ENCODE measurements around the gene GABBR2.
A peak's percentile ranks its signal among the peaks of the same experiment; 100 is the strongest.

The GABBR2 gene

GRCh38 chr9:98720402-98720801, 11.7 kb upstream of the GABBR2 start:
- no peak for DNase-seq

- no peak for DNase-seq
Observed at GRCh38 chr9:98719055-98719454, 10.3 kb upstream of the GABBR2 start.

GRCh38 chr9:98714833-98715232, 6.1 kb upstream of the GABBR2 start:
- no peak for DNase-seq

GRCh38 chr9:98712987-98713386, 4.3 kb upstream of the GABBR2 start:
- DNase-seq: no peak

DNA sequence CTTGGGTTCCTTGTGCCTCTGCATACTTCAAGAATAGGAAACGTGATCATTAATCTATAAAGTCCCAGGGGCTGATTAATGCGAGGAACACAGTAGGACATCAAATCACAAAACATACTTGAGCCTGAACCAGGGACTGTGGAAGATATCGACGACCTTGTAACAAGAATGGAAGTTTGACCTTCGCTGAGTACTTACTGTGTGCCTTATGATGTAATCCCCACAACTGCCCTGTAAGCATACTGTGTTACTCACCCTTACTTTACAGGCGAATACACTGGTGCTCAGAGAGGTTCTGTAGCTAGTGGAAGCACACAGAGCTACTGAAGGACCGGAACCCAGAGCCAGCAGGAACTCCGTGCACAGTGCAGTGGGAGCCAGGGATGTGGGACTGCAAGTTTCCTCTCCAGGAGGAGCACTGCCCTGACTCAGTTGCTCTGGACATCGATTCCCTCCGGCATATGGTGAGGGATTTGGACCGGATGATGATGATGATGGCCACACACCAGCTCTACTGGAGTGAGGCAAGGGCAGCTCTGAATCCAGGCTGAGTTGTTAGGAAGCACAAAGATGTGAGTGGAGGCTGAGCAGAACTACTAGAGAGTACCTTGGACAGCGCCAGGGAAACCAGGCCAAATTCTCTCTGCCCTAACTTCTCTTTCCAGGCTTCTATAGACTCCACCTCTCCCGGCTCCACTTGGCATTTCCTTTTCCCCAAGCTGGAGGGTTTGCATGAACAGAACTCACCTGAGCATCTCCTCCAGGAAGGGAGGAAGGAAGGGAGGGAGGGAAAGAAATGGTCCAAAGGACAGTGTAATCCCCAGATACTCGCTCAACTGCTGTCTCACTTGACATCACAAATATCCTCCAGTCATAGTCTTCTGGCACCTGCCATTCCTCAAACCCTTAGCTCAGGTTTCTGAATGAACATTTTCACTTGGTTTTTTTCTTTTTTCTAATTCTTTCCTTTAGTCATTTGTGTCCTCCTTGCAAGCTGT, 1.5 kb upstream of the GABBR2 start:
- no peak for DNase-seq

DNA sequence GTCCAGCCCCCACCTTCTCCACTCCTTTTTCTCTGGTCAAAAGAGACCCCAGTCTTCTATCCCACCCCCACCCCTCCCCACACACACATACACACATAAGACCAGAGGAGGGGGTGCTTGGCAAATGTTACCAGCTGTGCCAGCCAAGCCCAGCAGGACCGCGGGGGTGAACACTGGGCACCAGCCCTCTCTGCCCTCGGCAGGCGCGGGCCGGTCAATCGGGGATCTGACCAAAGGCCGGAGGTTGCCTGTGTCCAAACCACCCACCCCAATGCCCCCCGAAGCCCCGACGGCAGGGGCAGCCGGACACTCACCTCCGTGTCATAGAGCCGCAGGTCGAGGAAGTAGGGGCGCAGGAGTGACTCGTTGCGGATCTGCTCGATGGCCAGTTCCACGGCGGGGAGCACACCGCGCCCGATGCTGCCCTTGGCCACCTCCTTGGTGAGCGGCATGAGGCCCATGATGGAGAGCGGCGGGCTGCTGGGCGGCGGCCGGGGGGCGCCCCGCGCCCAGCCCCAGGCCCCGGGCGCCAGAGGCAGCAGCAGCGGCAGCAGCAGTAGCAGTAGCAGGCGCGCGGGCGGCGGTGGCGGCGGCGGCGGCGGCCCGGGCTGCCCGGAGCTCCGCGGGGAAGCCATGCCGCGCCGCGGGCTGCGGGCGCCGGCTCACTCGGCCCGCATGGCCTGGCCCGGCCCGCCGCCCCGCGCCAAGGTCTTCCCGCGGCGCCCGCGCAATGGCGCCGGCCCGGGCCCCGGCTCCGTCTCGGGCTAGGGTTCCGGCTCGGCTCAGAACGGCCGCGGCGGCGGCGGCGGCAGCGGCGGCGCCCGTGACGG, 417 bp downstream of the GABBR2 start:
- DNase-seq: peak; percentile 44

DNA sequence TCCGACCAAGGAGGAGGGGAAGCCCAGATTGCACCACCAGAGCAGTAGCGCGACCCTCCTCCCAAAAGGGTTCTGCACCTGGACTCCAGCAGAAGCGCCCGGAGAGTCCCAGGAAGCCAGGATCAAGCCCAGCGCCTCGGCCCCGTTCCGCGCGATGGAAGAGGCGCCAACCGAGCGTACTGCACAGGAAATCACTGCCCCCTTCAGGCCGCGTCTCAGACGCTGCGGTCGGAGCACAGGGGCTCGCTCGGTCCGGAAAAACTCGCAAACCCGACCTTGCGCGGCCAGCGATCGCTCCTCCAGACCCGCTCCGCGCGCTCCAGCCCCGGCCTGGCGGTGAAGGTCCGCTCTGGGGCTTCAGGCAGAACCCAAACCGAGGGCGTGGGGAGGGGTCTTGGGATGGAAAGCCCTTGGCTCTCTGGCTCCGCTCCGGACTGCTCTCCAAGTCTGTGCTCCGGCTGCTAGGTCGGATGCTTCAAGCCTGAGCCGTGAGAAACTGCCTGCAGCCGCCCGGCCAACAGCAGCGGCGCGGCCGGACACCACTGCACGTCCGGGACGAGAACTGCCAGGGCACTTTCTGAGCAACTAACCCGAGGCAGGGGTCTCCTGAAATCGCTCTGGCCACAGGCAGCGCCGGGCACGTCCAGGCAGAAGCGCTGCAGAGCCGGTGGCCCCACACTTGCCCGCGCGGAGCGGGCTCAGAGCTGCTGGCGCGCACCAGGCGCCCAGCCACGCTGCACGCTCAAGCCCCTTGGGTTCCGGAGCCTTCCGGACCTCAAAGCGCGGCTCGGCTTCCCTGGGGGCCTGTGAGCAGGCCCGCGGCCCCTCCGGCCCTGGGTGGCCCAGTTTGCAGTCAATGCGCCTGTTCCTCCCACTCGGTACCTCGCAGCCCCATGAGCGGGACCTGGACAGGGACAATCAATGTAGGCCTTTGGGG, 1.3 kb downstream of the GABBR2 start:
- peak; percentile 60 for DNase-seq

DNA sequence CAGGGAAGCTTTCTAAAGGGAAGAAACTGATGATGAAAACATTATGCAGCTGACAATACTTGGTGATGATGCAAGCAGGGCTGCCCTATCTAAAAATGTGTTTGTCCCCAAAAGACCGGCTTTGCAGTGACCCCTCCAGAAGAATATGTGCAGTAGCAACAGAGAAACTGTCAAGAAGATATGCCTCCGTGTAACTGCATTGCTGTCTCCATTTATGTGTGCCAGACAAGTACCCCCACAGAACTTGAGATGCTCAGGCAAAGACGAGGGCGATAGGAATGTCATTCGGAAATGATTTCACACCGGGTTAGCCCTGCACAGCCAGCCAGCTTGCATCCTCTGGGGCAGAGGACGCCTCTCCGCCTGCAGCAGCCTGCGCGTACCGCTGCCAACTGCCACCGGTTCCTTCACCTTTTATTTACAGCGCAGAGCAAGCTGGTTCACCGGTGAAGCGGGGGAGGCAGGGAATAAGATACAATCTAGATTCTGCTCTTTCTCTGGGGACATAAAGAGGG, 2.0 kb downstream of the GABBR2 start:
- DNase-seq: no peak

DNA sequence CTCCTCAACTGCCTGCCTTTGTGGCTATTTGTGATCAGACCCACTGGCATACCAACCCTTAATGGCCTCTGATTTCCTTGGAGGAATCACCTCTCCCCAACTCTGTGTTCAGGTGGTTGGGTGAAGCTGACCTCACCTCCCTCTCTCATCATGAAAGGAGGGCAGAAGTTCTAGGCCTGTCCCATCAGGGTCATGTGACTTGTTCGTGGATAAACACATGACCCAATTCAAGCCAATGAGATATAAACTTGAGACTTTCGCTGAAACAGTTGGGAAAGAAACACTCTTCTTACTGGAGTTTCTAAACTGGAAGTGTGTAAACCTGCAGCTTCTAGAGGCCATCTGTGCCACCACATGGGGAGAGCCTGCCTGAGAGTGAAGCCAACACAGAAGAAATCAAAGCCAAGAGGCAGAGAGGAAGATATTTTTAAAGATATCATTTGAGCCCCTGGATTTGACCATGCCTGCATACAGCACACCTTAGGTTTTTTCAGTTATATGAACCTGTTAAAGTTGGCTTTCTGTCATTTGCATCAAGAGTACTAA, 5.8 kb downstream of the GABBR2 start:
- DNase-seq: no peak

DNA sequence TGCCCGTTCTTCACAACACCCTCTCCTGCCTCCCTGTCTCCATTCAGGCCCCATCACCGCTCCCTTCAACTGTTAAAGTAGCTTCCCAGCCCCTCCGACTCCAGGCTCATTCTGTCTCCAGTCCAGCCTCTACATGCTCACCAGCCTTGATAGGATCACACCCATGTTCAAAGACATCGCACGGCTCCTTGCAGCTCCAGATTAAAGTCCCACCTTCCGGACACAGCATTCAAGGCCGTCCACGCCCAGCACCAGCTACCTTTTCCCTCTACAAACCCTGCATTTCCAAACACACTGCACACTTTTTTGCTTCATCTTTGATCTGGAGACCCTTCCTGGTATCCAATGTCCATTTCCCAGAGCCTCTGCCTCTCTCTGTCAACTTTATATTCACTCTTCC, 6.4 kb downstream of the GABBR2 start:
- DNase-seq: no peak

- DNase-seq: no peak
Observed at GRCh38 chr9:98701576-98701975, 7.2 kb downstream of the GABBR2 start.

DNA sequence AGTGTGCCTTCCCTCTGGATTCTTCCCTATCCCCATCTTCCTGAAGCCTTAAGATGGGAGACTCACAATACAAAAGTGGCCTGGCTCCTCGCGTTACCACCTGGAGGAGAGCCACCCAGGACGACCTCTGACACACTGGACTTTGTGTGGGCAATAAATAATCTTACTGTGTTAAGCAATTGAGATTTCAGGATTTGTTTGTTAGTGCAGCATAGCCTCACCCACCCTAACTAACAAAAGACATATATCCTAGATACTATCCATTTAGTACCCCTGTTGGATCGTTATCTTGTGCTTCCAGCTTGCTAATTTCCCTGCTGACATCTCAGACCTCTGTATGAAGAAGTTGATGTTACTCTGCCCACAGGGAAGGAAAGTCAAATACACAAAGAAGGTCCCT, 7.9 kb downstream of the GABBR2 start:
- no peak for DNase-seq

DNA sequence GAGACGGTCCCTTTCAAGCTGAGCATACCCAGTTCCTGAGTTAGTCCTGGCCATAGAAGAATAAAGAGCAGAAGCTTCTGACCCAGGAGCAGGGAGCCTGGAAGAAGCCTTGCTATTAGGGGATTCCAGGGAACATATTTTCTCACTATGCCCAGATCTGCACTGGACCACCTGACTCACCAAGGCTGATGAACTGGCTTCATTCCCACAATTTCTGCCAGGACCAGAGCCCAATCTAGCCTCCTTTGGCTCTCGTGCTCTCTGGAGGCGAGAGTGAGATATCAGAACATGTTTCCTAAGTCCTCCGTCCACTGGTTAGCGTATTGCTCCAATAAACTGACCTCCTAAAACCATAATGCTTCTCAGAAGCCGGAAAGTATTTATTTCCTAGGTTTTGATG, 9.9 kb downstream of the GABBR2 start:
- no peak for DNase-seq

GRCh38 chr9:98694943-98695342, 13.8 kb downstream of the GABBR2 start:
- no peak for DNase-seq

DNA sequence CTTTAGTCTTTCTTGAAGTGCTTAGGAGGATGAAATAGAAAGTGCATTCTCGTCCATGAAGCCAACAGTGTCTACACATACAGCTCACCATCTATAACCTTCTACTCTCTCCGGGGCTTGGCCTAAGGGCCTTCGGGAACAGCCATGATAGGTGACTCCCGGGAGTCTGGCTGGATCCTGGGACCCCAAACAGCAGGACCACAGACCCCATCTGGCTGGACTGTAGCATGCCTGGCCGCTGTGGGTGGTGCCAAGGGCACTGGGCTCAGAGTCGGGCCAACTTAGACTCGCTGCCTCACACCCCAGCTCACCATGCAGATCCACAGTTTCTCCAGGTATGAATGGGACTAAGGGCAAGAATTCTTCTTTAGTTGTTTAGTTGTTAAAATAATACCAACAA, 16.3 kb downstream of the GABBR2 start:
- DNase-seq: no peak

- DNase-seq: no peak
Observed at GRCh38 chr9:98691890-98692289, 16.8 kb downstream of the GABBR2 start.

- no peak for DNase-seq
Observed at GRCh38 chr9:98690686-98691085, 18.0 kb downstream of the GABBR2 start.

GRCh38 chr9:98688710-98689495, 19.8 kb downstream of the GABBR2 start:
- no peak for DNase-seq

DNA sequence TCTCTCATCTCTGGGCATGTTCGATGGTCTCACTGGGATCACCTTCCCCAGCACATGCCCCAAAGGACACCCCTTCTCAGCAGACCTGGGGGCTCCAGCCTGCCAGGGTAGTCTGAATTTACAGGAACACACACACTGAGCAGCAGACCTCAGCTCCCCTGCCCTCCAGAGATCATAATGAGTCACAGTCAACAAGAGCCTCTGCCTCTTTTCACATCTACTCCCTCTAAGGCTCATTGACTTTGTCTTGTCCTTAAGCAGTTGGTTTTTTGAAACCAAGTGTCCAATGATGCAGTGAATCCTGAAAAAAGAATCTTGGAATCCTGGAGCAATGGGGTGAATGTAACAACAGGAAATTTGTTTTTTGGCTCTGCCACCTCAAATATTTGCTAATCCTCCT, 20.8 kb downstream of the GABBR2 start:
- DNase-seq: no peak

DNA sequence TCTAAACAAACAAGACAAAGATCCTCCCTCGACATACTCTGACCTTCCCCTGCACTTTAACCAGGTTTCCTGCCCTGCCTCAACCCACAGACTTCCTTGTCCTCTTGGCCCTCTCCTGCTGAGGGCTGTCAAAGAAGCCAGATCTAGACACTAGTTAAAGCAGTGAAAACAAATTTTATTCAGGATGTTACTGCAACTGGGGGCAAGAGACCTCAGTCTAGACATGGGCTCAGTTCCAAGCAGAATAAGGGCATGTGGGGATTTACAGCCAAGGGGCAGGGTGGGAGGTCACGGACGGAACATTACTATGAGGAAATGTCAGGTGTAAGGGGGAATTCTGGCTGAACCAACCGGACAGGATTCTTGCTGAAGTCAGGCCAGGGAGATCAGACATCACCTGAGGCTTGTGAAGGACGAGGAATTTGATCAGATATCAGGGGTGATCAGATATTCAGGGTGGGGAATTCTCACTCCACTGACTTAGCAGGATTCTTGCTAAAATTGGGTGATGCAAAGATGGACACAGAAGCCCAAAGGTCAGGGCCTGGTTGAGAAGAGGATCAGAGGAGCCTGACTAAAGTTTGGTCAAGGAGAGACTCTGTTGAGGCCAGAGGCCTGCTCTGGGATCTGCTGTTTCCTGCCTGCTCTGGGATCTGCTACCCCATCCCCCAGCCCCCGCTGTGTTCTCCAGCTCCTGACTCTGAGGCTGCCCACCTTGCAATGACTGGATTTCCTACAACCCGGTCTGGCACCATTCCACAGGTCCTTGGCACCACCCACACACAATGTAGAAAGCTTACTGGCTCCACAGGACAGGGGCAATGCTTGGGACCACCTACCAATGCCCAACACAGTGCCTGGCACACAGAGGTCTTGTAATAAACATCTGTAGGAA, 21.5 kb downstream of the GABBR2 start:
- DNase-seq: no peak
